Measurements from ENCODE around the gene SLC45A3. TPM values are rescaled to one million over a fixed set of nuclear protein-coding genes. Genes with fewer than 3 reads are reported as not detected.

Gene SLC45A3
- total RNA-seq, 1 experiment from 2014 or later = 5.5 TPM

- no peaks in the 10 kb centered on the region for H3K27me3 ChIP-seq (replicated peaks; ENCODE audit: control insufficient read depth, insufficient read depth, low read length)
- CTCF ChIA-PET = no interaction called here
- Mint-ChIP-seq H3K36me3 (ENCODE audit: insufficient read depth, unreplicated experiment) (peaks cover 26% of the 10 kb centered on the region), H3K4me1 (ENCODE audit: low read depth, unreplicated experiment) (no peaks in the 10 kb centered on the region), H3K27ac (ENCODE audit: unreplicated experiment) (no peak overlapping the region), H3K4me3 (ENCODE audit: unreplicated experiment) (no peak overlapping the region), H3K27me3 (ENCODE audit: insufficient read depth, unreplicated experiment) (no peaks in the 10 kb centered on the region), H3K9me3 (ENCODE audit: unreplicated experiment) (no peaks in the 10 kb centered on the region)
- intact Hi-C loops (cut with micrococcal nuclease; ENCODE audit: unreplicated experiment) = no loop called here
- TF ChIP-seq CTCF (IDR thresholded peaks at IDR 0.05; ENCODE audit: insufficient read depth in 1 of 2, low read depth in 1 of 2, low read length in 1 of 2, severe bottlenecking in 1 of 2, unreplicated experiment in 1 of 2) = no peak
- no peaks in the 10 kb centered on the region for H3K9me3 ChIP-seq
- POLR2A ChIA-PET = no interaction called here
- no TSS peak for BruUV-seq (replicated peaks)
- H3K4me3 ChIP-seq (ENCODE audit: low read depth, low read length) = no peak overlapping the region
- no peak for DNase-seq
- H3K4me1 ChIP-seq = no peaks in the 10 kb centered on the region
- peaks cover 2% of the 10 kb centered on the region for H3K36me3 ChIP-seq (ENCODE audit: control insufficient read depth, insufficient read depth, low read length)
Measured at GRCh38 chr1:205612556-205612955, 67.8 kb downstream of the SLC45A3 start.

GRCh38 chr1:205612104-205612503 is 68.2 kb downstream of the SLC45A3 start:
- H3K27me3 ChIP-seq (replicated peaks; ENCODE audit: control insufficient read depth, insufficient read depth, low read length) = no peaks in the 10 kb centered on the region
- ChIA-PET CTCF (no interaction called here), POLR2A (no interaction called here)
- no peak overlapping the region for H3K4me3 ChIP-seq (ENCODE audit: low read depth, low read length)
- H3K4me1 ChIP-seq = no peaks in the 10 kb centered on the region
- TF ChIP-seq CTCF (IDR thresholded peaks at IDR 0.05; ENCODE audit: insufficient read depth in 1 of 2, low read depth in 1 of 2, low read length in 1 of 2, severe bottlenecking in 1 of 2, unreplicated experiment in 1 of 2) = no peak
- H3K9me3 ChIP-seq = no peaks in the 10 kb centered on the region
- Mint-ChIP-seq H3K4me1 (ENCODE audit: low read depth, unreplicated experiment) (no peaks in the 10 kb centered on the region), H3K9me3 (ENCODE audit: unreplicated experiment) (no peaks in the 10 kb centered on the region), H3K27ac (ENCODE audit: unreplicated experiment) (no peak overlapping the region), H3K4me3 (ENCODE audit: unreplicated experiment) (no peak overlapping the region), H3K36me3 (ENCODE audit: insufficient read depth, unreplicated experiment) (peaks cover 25% of the 10 kb centered on the region), H3K27me3 (ENCODE audit: insufficient read depth, unreplicated experiment) (no peaks in the 10 kb centered on the region)
- H3K36me3 ChIP-seq (ENCODE audit: control insufficient read depth, insufficient read depth, low read length) = peaks cover 2% of the 10 kb centered on the region
- no TSS peak for BruUV-seq (replicated peaks)
- DNase-seq = no peak
- intact Hi-C loops (cut with micrococcal nuclease; ENCODE audit: unreplicated experiment) = no loop called here

- H3K9me3 ChIP-seq = no peaks in the 10 kb centered on the region
- TF ChIP-seq CTCF (IDR thresholded peaks at IDR 0.05; ENCODE audit: insufficient read depth in 1 of 2, low read depth in 1 of 2, low read length in 1 of 2, severe bottlenecking in 1 of 2, unreplicated experiment in 1 of 2) = no peak
- H3K4me3 ChIP-seq (ENCODE audit: low read depth, low read length) = no peak overlapping the region
- H3K27me3 ChIP-seq (replicated peaks; ENCODE audit: control insufficient read depth, insufficient read depth, low read length) = no peaks in the 10 kb centered on the region
- intact Hi-C loops (cut with micrococcal nuclease; ENCODE audit: unreplicated experiment) = no loop called here
- CTCF ChIA-PET = no interaction called here
- peaks cover 2% of the 10 kb centered on the region; the same call in 1 of the 2 replicates for H3K36me3 ChIP-seq (ENCODE audit: control insufficient read depth, insufficient read depth, low read length)
- no peak overlapping the region for H3K27ac Mint-ChIP-seq (ENCODE audit: unreplicated experiment)
- DNase-seq = no peak
- POLR2A ChIA-PET = no interaction called here
- H3K4me1 ChIP-seq = no peaks in the 10 kb centered on the region
- BruUV-seq (replicated peaks) = no TSS peak
- H3K4me3 Mint-ChIP-seq (ENCODE audit: unreplicated experiment) = no peak overlapping the region
- no peaks in the 10 kb centered on the region for H3K4me1 Mint-ChIP-seq (ENCODE audit: low read depth, unreplicated experiment)
- H3K36me3 Mint-ChIP-seq (ENCODE audit: insufficient read depth, unreplicated experiment) = peaks cover 19% of the 10 kb centered on the region
- H3K9me3 Mint-ChIP-seq (ENCODE audit: unreplicated experiment) = no peaks in the 10 kb centered on the region
- no peaks in the 10 kb centered on the region for H3K27me3 Mint-ChIP-seq (ENCODE audit: insufficient read depth, unreplicated experiment)
Measured at GRCh38 chr1:205610901-205611466, 69.3 kb downstream of the SLC45A3 start.
